GM18526 (cell line): ENCODE results near the gene ROBO2.

ENCODE experiments used
- POLR2A ChIP-seq: IDR thresholded peaks from 3 replicates; pipeline ENCODE4 v1.6.1; 2011; ENCODE audit not compliant: insufficient read length; ENCODE audit errors: extremely low read depth

Gene ROBO2

DNA sequence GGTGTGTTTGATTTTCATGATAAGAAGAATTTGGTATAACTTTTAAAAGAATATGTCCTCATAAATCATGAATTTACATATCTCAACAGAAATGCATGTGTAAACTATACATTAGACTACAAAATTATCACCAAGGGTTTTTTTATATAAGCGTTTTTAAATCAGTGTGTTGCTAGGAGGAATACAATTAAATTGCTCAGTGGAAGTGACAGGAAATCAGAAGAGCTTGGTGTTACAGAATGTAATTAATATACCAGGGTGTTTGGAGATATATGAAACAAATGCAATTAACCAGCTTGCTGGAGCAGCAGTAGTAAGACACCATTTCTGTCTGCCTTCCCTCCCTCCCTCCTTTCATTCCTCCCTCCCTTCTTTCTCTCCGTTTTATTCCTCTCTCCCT is 2.4 kb downstream of the ROBO2 start:
- no peak for TF ChIP-seq POLR2A

GRCh38 chr3:77042882-77043281 is 3.0 kb downstream of the ROBO2 start:
- TF ChIP-seq POLR2A: no peak

DNA sequence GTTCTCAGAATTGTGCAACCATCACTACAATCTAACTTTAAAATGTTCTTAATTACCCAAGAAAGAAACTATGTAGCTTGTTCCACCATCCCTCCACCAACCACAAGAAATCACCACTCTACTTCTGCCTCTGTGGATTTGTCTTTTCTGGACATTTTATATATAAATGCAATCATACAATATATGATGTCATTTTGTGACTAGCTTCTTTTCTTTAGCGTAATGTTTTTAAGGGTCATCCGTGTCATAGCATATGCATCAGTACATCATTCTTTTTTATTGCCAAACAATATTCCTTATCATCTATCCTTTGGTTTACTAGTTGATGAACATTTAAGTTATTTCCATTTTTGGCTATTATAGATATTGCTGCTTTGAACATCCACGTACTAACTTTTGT is 5.8 kb downstream of the ROBO2 start:
- TF ChIP-seq POLR2A: no peak

- no peak for TF ChIP-seq POLR2A
Observed at GRCh38 chr3:77048186-77048585, 8.3 kb downstream of the ROBO2 start.

DNA sequence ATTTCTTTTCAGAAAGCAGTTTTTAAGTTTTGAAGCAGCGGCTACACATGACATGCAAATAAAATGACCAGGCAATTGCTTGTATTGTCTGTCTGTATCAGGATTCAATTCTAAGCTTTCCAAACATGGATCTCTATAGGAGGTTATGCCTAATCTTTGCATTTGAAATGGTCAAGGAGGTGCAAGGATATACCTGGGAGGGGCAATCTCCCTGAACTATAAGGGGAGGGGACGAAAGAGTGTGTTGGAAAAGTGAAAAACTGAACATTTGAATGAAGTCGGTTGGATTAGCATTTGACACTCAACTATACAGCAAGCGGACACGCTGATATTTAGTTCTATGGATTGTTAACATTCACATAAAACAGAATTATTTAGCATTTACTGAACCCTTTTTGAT is 11.7 kb downstream of the ROBO2 start:
- no peak for TF ChIP-seq POLR2A

DNA sequence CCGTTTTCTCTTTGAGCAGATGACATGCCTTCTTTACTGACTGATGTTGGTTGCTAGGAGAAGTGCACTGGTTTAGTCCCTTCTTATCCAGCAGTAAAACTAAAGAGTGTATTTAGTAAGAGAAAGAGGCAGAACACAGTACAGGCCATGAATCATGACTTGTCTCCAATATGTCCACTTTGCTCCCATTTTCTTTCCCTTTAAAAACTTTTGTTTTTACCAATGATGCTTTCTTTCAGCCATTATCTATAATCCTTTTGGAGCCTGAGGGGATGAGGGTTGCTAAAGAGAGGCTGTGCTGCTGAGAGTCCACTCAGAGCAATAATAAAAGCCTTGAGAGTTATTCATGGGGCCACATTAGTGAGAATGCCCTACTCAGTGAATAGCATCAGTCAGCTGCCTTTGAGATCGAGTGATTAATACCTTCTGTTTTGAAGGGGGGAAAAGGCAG is 12.2 kb downstream of the ROBO2 start:
- no peak for TF ChIP-seq POLR2A

GRCh38 chr3:77052733-77053670 is 13.1 kb downstream of the ROBO2 start:
- TF ChIP-seq POLR2A: no peak

DNA sequence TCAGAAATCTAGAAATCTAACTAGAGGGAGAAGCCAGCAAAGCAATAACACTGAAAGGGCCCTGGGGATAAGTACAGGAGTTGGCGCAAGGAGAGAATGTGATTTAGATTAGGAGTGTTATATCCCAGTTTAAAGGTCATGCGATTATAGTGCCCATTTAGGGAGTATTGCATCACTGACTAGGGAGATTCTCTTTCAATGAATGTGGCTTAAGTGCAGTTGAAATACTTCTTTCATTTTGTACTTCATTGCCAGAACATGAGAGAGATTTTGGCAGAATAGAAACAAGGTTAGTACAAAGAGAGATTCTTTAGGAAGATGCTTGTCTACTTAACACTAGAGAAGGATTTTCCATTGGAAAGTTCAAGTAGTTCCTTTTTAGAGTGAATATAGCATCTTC is 13.9 kb downstream of the ROBO2 start:
- no peak for TF ChIP-seq POLR2A

- no peak for TF ChIP-seq POLR2A
Observed at GRCh38 chr3:77055841-77056341, 16.0 kb downstream of the ROBO2 start.

- no peak for TF ChIP-seq POLR2A
Observed at GRCh38 chr3:77059354-77059753, 19.5 kb downstream of the ROBO2 start.

DNA sequence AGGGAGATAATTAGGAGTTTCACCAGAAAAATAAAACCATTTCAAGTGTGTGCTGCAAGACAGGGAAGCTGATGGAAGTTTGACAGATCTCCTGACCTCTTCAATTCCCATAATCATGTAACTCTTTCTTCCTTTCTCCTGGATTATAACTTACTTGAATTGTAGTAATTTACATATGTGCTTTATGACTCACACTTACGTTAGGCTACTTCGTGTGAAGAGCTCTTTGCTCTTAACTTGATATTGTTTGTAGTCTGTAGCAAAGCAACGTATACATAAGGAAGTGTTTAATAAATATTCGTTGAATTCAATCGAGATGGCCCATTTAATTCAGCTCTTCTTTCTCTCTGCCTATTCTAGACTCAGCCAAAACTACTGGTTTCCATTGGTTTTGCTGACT is 23.5 kb downstream of the ROBO2 start:
- TF ChIP-seq POLR2A: no peak

DNA sequence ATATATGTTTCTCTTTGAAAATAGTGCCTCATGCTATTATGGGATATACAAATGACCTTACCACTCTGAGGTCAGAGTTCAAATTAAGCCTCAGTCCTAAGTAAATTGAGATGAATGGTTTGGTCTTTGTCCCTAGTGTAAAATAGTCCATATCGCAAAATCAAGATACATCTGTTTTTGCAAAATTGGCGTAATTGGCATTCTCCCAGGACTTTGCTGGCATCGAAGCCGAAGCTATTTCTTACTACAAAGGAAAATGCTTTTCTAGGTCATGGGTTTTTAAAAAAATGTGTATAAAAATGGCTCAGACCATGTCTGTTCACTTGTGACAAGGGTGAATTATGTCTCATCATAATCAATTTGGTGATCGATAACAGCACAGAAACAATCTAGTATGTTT is 25.9 kb downstream of the ROBO2 start:
- no peak for TF ChIP-seq POLR2A

GRCh38 chr3:77066829-77067228 is 26.9 kb downstream of the ROBO2 start:
- TF ChIP-seq POLR2A: no peak

DNA sequence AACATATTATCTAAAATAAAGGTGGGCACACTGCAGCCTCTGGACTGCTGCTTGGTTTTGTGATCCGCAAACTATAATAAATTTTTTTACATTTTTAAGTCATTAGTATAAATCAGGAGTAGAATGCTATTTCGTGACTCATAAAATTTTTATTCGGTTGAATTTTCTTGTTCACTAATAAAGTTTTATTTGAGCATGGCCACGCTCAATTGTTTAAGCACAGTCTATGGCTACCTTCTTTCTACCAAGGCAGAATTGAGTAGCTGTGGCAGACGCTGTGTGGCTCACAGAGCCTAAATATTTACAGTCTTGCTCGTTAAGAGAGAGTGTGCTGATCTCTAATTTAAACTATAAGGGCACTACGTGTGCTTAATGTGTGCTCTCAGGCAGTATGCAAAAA is 28.9 kb downstream of the ROBO2 start:
- no peak for TF ChIP-seq POLR2A

DNA sequence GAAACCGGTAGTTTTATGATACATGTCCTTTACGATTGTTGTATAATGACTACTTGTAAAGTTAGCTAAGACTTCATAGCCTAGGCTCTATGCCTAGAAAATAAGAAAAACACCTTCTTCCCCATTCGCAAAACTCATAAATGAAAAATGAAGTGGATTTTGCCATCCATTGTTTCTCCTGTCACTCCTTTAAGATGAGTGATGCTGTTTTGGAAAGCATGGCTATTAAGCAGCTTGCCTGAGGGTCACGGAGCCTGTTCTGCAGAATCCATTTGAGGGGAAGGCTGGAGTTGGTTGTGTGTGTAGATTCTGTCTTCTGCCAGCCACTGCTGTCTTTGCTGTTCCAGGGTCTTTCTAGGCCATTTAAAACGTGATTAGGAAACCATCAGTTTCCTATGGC is 31.5 kb downstream of the ROBO2 start:
- TF ChIP-seq POLR2A: no peak

GRCh38 chr3:77071809-77072208 is 31.9 kb downstream of the ROBO2 start:
- TF ChIP-seq POLR2A: no peak

- TF ChIP-seq POLR2A: no peak
Observed at GRCh38 chr3:77072232-77072631, 32.3 kb downstream of the ROBO2 start.
